ENCODE measurements around the gene SMAD2.
"Not testable (repeated sequence)": the region's sequence is repeated elsewhere in the genome, so short reads cannot be mapped to it uniquely, and the experiment has no call there.

SMAD2 gene

GRCh38 chr18:47968006-47968676 lies 37.7 kb upstream of the SMAD2 start:
- no peaks in the 10 kb centered on the region for H3K9me3 ChIP-seq (ENCODE audit: low read length)
- H4K20me1 ChIP-seq (ENCODE audit: insufficient read depth, low read length) = no peaks in the 10 kb centered on the region
- no peaks in the 10 kb centered on the region for H3K9me2 ChIP-seq (ENCODE audit: low read depth, low read length)
- no peak overlapping the region for H3K27ac ChIP-seq (ENCODE audit: low read depth, low read length, poor library complexity, severe bottlenecking)
- no peaks in the 10 kb centered on the region for H3K36me3 ChIP-seq (ENCODE audit: insufficient read depth, low read length)
- no peaks in the 10 kb centered on the region for H3K4me1 ChIP-seq (ENCODE audit: insufficient read depth, low read length, severe bottlenecking)
- peaks cover 4% of the 10 kb centered on the region; the same call in 1 of the 2 replicates for H3K27me3 ChIP-seq (ENCODE audit: insufficient read depth, low read length)
- no peak overlapping the region for H3K4me3 ChIP-seq (ENCODE audit: low read depth, low read length, poor library complexity, severe bottlenecking)
- H3K9ac ChIP-seq (ENCODE audit: low read length) = no peak overlapping the region
- no peak overlapping the region for H3K4me2 ChIP-seq (ENCODE audit: low read length)
- no peak overlapping the region for H2AFZ ChIP-seq (ENCODE audit: low read length)
- TF ChIP-seq, protein P1, sequence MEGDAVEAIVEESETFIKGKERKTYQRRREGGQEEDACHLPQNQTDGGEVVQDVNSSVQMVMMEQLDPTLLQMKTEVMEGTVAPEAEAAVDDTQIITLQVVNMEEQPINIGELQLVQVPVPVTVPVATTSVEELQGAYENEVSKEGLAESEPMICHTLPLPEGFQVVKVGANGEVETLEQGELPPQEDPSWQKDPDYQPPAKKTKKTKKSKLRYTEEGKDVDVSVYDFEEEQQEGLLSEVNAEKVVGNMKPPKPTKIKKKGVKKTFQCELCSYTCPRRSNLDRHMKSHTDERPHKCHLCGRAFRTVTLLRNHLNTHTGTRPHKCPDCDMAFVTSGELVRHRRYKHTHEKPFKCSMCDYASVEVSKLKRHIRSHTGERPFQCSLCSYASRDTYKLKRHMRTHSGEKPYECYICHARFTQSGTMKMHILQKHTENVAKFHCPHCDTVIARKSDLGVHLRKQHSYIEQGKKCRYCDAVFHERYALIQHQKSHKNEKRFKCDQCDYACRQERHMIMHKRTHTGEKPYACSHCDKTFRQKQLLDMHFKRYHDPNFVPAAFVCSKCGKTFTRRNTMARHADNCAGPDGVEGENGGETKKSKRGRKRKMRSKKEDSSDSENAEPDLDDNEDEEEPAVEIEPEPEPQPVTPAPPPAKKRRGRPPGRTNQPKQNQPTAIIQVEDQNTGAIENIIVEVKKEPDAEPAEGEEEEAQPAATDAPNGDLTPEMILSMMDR (IDR thresholded peaks at IDR 0.05; ENCODE audit: low read length) = no peak
- TF ChIP-seq EZH2 (IDR thresholded peaks at IDR 0.05; ENCODE audit: borderline replicate concordance, low read length) = no peak
- no peaks in the 10 kb centered on the region for H3K79me2 ChIP-seq (ENCODE audit: insufficient read depth, low read length)
- H3F3A ChIP-seq (ENCODE audit: insufficient read depth, low read length) = no peaks in the 10 kb centered on the region

DNA sequence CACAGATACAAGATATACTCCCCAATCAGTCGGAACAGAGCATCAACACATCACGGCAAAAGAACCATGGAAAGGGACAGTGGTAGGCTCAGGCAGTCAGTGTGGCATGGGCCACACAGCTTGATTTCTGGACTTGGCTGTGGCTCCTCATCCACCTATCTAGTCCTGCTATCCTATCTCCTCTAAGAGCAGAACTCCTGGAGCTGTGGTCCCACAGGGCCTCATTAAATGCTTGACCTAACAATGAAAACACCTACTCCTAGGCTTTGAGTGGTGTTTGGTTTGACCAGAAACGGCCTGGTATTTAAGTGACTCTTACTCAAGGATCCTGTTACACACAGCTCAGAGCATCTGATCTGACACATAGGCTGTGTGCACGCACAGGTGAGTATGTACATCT lies 33.6 kb upstream of the SMAD2 start:
- no peaks in the 10 kb centered on the region for H4K20me1 ChIP-seq (ENCODE audit: insufficient read depth, low read length)
- H3F3A ChIP-seq (ENCODE audit: insufficient read depth, low read length) = no peaks in the 10 kb centered on the region
- H3K9ac ChIP-seq (ENCODE audit: low read length) = no peak overlapping the region
- H3K27me3 ChIP-seq (ENCODE audit: insufficient read depth, low read length) = peaks cover 4% of the 10 kb centered on the region; the same call in 1 of the 2 replicates
- no peaks in the 10 kb centered on the region for H3K9me2 ChIP-seq (ENCODE audit: low read depth, low read length)
- H3K4me2 ChIP-seq (ENCODE audit: low read length) = no peak overlapping the region
- H3K79me2 ChIP-seq (ENCODE audit: insufficient read depth, low read length) = no peaks in the 10 kb centered on the region
- no peak overlapping the region for H2AFZ ChIP-seq (ENCODE audit: low read length)
- H3K4me1 ChIP-seq (ENCODE audit: insufficient read depth, low read length, severe bottlenecking) = no peaks in the 10 kb centered on the region
- no peak for TF ChIP-seq EZH2 (IDR thresholded peaks at IDR 0.05; ENCODE audit: borderline replicate concordance, low read length)
- TF ChIP-seq, protein P1 (IDR thresholded peaks at IDR 0.05; ENCODE audit: low read length) = no peak
- no peak overlapping the region for H3K4me3 ChIP-seq (ENCODE audit: low read depth, low read length, poor library complexity, severe bottlenecking)
- H3K36me3 ChIP-seq (ENCODE audit: insufficient read depth, low read length) = no peaks in the 10 kb centered on the region
- H3K9me3 ChIP-seq (ENCODE audit: low read length) = no peaks in the 10 kb centered on the region
- H3K27ac ChIP-seq (ENCODE audit: low read depth, low read length, poor library complexity, severe bottlenecking) = no peak overlapping the region

DNA sequence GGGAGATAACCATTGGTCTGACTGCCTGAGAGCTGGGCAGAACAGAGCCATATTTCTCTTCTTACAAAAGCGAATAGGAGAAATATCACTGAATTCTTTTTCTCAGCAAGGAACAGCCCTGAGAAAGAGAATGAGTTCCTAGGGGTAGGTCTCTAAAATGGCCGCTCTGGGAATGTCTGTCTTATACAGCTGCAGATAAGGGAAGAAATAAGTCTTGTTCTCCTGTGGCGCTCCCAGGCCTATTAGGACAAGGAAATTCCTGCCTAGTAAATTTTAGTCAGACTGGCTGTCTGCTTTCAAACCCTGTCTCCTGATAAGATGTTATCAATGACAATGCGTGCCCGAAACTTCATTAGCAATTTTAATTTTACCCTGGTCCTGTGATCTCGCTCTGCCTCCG lies 30.5 kb upstream of the SMAD2 start:
- H3K9me3 ChIP-seq (ENCODE audit: low read length); H3K9ac ChIP-seq (ENCODE audit: low read length); H3K36me3 ChIP-seq (ENCODE audit: insufficient read depth, low read length); H3K27me3 ChIP-seq (ENCODE audit: insufficient read depth, low read length); H3K4me3 ChIP-seq (ENCODE audit: low read depth, low read length, poor library complexity, severe bottlenecking); H3K27ac ChIP-seq (ENCODE audit: low read depth, low read length, poor library complexity, severe bottlenecking); H4K20me1 ChIP-seq (ENCODE audit: insufficient read depth, low read length); H2AFZ ChIP-seq (ENCODE audit: low read length); H3K9me2 ChIP-seq (ENCODE audit: low read depth, low read length); H3K4me1 ChIP-seq (ENCODE audit: insufficient read depth, low read length, severe bottlenecking); H3F3A ChIP-seq (ENCODE audit: insufficient read depth, low read length); H3K79me2 ChIP-seq (ENCODE audit: insufficient read depth, low read length); H3K4me2 ChIP-seq (ENCODE audit: low read length): not testable (repeated sequence)

DNA sequence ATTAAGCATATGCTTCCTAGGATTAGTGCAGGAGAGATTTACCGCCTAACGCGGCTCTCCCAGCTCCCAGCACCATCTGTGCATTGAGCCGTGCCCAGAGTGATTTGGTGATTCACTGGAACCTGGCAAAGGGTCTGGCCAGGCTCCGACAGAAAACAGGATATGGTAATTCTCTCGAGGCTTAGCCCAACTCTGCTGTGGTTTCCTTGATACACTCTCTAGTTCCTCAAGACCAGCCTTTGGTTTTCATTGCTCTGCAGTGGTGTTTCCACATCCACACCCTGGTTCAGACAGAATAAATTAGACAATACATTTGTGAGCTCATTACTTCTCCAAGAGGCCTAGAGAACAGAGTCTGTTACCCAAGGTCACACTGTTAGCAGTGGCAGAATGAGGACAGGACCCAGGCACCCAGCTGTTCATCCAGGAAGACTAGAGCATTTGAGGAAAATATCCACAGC lies 23.0 kb upstream of the SMAD2 start:
- H3K4me3 ChIP-seq (ENCODE audit: low read depth, low read length, poor library complexity, severe bottlenecking) = no peak overlapping the region
- no peaks in the 10 kb centered on the region for H4K20me1 ChIP-seq (ENCODE audit: insufficient read depth, low read length)
- H2AFZ ChIP-seq (ENCODE audit: low read length) = no peak overlapping the region
- H3K4me1 ChIP-seq (ENCODE audit: insufficient read depth, low read length, severe bottlenecking) = no peaks in the 10 kb centered on the region
- TF ChIP-seq, protein P1 (IDR thresholded peaks at IDR 0.05; ENCODE audit: low read length) = no peak
- no peak for TF ChIP-seq EZH2 (IDR thresholded peaks at IDR 0.05; ENCODE audit: borderline replicate concordance, low read length)
- no peaks in the 10 kb centered on the region for H3K36me3 ChIP-seq (ENCODE audit: insufficient read depth, low read length)
- H3K27ac ChIP-seq (ENCODE audit: low read depth, low read length, poor library complexity, severe bottlenecking) = no peak overlapping the region
- no peaks in the 10 kb centered on the region for H3K9me2 ChIP-seq (ENCODE audit: low read depth, low read length)
- H3K27me3 ChIP-seq (ENCODE audit: insufficient read depth, low read length) = no peaks in the 10 kb centered on the region; the same call in 1 of the 2 replicates
- no peak overlapping the region for H3K9ac ChIP-seq (ENCODE audit: low read length)
- no peak overlapping the region for H3K4me2 ChIP-seq (ENCODE audit: low read length)
- H3K9me3 ChIP-seq (ENCODE audit: low read length) = no peaks in the 10 kb centered on the region
- H3F3A ChIP-seq (ENCODE audit: insufficient read depth, low read length) = no peaks in the 10 kb centered on the region
- H3K79me2 ChIP-seq (ENCODE audit: insufficient read depth, low read length) = no peaks in the 10 kb centered on the region
